Naive thymus-derived CD4-positive, alpha-beta T cell (primary cell): ENCODE results near the gene FOXP2. TPM values are rescaled to one million over a fixed set of nuclear protein-coding genes. Genes with fewer than 3 reads are reported as not detected.

Experiments used
- ATAC-seq: fragments of 150-1000 bp; cut with Tn5 transposase; 2 replicates; pipeline ENCODE4 v1.10.0; 2021; ENCODE audit warnings: mild to moderate bottlenecking, moderate library complexity
- CTCF ChIA-PET: fragments of 350-600 bp; sonication (Branson Sonifier 250); formaldehyde crosslinking; loops from one replicate; lab custom pipeline; 2021; ENCODE audit warnings: antibody characterized with exemption; lab: Charles Lee
- POLR2A ChIA-PET: fragments of 350-600 bp; sonication (Branson Sonifier 250); formaldehyde crosslinking; loops from one replicate; lab custom pipeline; 2021; ENCODE audit warnings: antibody characterized with exemption, inconsistent platforms; lab: Charles Lee
- DNase-seq, 9 donors: peaks; one replicate each; pipeline versions ENCODE4 v3.0.0 to v3.0.0-alpha.2; 2020 to 2022; ENCODE audit warnings: mixed read lengths in 1 of 9
- H3K27ac ChIP-seq: one replicate; pipeline ENCODE4 v1.7.0; 2013; ENCODE audit warnings: mild to moderate bottlenecking, low read depth, low read length, moderate library complexity
- H3K27me3 ChIP-seq, 2 donors: one replicate each; pipeline ENCODE4 v1.7.0; 2013; ENCODE audit warnings: low read length in 2 of 2, mild to moderate bottlenecking in 2 of 2, moderate library complexity in 2 of 2; ENCODE audit not compliant: control insufficient read depth in 2 of 2, insufficient read depth in 2 of 2
- H3K36me3 ChIP-seq, 3 experiments: 1 replicate in 2 of 3; 2 replicates in 1 of 3; pipeline ENCODE4 v1.7.0; 2013; ENCODE audit warnings: low read length in 3 of 3, mild to moderate bottlenecking in 3 of 3, moderate library complexity in 1 of 3; ENCODE audit not compliant: insufficient read depth in 3 of 3, control insufficient read depth in 2 of 3
- H3K4me1 ChIP-seq, 2 donors: one replicate each; pipeline ENCODE4 v1.7.0; 2013; ENCODE audit warnings: low read length in 2 of 2, mild to moderate bottlenecking in 2 of 2, moderate library complexity in 1 of 2; ENCODE audit not compliant: control insufficient read depth in 2 of 2, insufficient read depth in 2 of 2
- H3K4me3 ChIP-seq: 2 replicates; pipeline ENCODE4 v1.7.0; 2013; ENCODE audit warnings: mild to moderate bottlenecking, low read length
- H3K9me3 ChIP-seq, 3 experiments: 1 replicate in 2 of 3; 2 replicates in 1 of 3; pipeline ENCODE4 v1.7.0; 2013; ENCODE audit warnings: low read length in 3 of 3; ENCODE audit not compliant: control insufficient read depth in 2 of 3
- H3K27ac Mint-ChIP-seq, 9 donors: one replicate each; pipeline ENCODE4 v1.8.0; 2020 to 2022; ENCODE audit warnings: mixed read lengths in 9 of 9, mild to moderate bottlenecking in 8 of 9, moderate library complexity in 5 of 9, inconsistent platforms in 2 of 9
- H3K27me3 Mint-ChIP-seq, 5 donors: one replicate each; pipeline ENCODE4 v1.8.0; 2021 to 2022; ENCODE audit warnings: mixed read lengths in 5 of 5, mild to moderate bottlenecking in 1 of 5
- H3K36me3 Mint-ChIP-seq, 5 donors: one replicate each; pipeline ENCODE4 v1.8.0; 2020 to 2022; ENCODE audit warnings: mixed read lengths in 5 of 5, mild to moderate bottlenecking in 3 of 5, inconsistent platforms in 1 of 5
- H3K4me1 Mint-ChIP-seq, 7 donors: one replicate each; pipeline ENCODE4 v1.8.0; 2020 to 2022; ENCODE audit warnings: mixed read lengths in 7 of 7, mild to moderate bottlenecking in 3 of 7, inconsistent platforms in 1 of 7
- H3K4me3 Mint-ChIP-seq, 10 donors: one replicate each; pipeline ENCODE4 v1.8.0; 2020 to 2022; ENCODE audit warnings: mild to moderate bottlenecking in 10 of 10, mixed read lengths in 10 of 10, moderate library complexity in 6 of 10, inconsistent platforms in 2 of 10
- H3K9me3 Mint-ChIP-seq, 11 donors: one replicate each; pipeline ENCODE4 v1.8.0; 2020 to 2022; ENCODE audit warnings: mixed read lengths in 11 of 11, mild to moderate bottlenecking in 4 of 11, inconsistent platforms in 1 of 11, moderate library complexity in 1 of 11
- intact Hi-C, 2 donors: fragments of 100-400 bp; cut with micrococcal nuclease; formaldehyde crosslinking; loops; one replicate each; pipeline ENCODE4 v1.15.1; 2023
- polyA plus RNA-seq, 2 donors: library from polyadenylated mRNA; unstranded; fragments of 300-500 nt; fragmentation: Illumina TruSeq; gene quantifications; one replicate each; pipeline ENCODE4 v1.2.3, GENCODE V29; 2021
- total RNA-seq, 6 experiments: library from RNA in 5 of 6; stranded (reverse) in 5 of 6; gene quantifications; 1 replicate in 5 of 6; 2 replicates in 1 of 6; pipeline ENCODE4 v1.2.3 and lab custom pipeline; 2021 to 2026

The FOXP2 gene
- total and polyA plus RNA-seq, 7 experiments from 2014 or later = not detected

DNA sequence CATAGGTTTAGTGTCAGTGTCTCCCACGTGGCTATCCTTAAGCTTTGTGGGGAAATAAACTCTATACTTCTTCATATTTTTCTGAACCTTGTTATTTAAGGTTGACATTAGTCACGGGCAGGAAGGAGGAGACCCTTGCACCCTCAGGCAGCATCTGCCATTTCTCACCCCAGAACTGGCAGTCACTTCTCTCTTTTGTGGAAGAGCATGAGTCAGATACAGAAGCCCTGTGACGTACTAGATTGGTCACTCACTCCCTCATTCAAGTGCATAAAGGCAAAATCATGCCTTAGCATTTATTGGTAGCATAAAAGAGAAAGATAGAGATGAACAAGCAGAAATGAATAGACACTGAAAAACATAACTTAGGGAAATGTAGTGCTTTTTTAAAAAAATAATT lies 301.3 kb downstream of the FOXP2 start:
- no peaks in the 10 kb centered on the region for H3K36me3 ChIP-seq
- POLR2A ChIA-PET = no interaction called here
- H3K27me3 Mint-ChIP-seq = peaks cover 0 to 6% (median 4%) of the 10 kb centered on the region in 5 donors
- CTCF ChIA-PET = no interaction called here
- no peak overlapping the region for H3K4me3 Mint-ChIP-seq
- H3K27me3 ChIP-seq = no peaks in the 10 kb centered on the region
- H3K27ac ChIP-seq = no peak overlapping the region
- no peak overlapping the region for H3K4me3 ChIP-seq
- H3K9me3 ChIP-seq = no peaks in the 10 kb centered on the region
- H3K36me3 Mint-ChIP-seq = no peaks in the 10 kb centered on the region
- ATAC-seq = no peak
- intact Hi-C loops = no loop called here
- H3K4me1 Mint-ChIP-seq = no peaks in the 10 kb centered on the region
- DNase-seq = no peak
- no peak overlapping the region for H3K27ac Mint-ChIP-seq
- H3K9me3 Mint-ChIP-seq = no peaks in the 10 kb centered on the region
- no peaks in the 10 kb centered on the region for H3K4me1 ChIP-seq

DNA sequence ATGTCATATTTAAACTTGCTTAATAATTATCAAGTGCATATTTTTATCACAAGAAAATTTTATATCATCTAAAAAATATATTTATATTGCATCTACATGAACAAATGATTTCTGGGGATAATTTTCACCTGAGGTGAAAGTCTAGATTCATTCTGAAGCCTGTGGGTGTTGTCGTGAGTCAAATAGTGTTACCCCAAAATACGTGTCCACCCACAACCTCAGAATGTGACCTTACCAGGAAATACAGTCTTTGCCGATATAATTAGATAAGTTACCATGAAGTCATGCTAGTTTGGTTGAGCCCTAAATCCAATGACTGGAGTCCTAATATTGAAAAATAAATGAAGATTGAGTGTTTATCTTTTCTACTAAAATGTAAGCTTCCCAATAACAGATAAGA lies 304.2 kb downstream of the FOXP2 start:
- peaks cover 0 to 6% (median 4%) of the 10 kb centered on the region in 5 donors for H3K27me3 Mint-ChIP-seq
- no peak for ATAC-seq
- H3K9me3 ChIP-seq = no peaks in the 10 kb centered on the region
- no peaks in the 10 kb centered on the region for H3K36me3 Mint-ChIP-seq
- intact Hi-C loops = no loop called here
- no peak for DNase-seq
- H3K4me3 ChIP-seq = no peak overlapping the region
- H3K4me1 ChIP-seq = no peaks in the 10 kb centered on the region
- no peak overlapping the region for H3K27ac Mint-ChIP-seq
- CTCF ChIA-PET = no interaction called here
- no peaks in the 10 kb centered on the region for H3K4me1 Mint-ChIP-seq
- no peaks in the 10 kb centered on the region for H3K36me3 ChIP-seq
- H3K9me3 Mint-ChIP-seq = no peaks in the 10 kb centered on the region
- H3K4me3 Mint-ChIP-seq = no peak overlapping the region
- no peak overlapping the region for H3K27ac ChIP-seq
- POLR2A ChIA-PET = no interaction called here
- H3K27me3 ChIP-seq = no peaks in the 10 kb centered on the region

DNA sequence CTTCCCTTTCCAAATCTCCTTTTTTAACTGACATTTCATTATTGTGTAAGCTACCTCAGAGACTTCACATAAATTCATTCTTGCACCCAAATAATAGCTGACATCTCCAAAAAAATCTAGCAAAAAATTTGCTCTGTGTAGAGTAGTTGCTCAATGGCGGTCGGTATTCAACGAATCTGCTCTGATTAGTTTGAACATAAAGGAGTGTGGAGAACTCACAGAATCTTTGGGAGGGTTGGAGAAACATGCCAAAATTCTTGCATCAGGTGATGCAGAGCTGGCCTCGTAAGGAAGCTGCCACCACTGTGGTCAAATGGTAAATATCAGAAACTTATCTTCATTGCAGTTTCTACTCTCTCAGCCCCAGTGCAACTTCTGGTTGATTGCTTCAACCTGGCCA lies 306.1 kb downstream of the FOXP2 start:
- CTCF ChIA-PET = no interaction called here
- no peaks in the 10 kb centered on the region for H3K36me3 ChIP-seq
- POLR2A ChIA-PET = no interaction called here

GRCh38 chr7:114722562-114722961 lies 307.9 kb downstream of the FOXP2 start:
- ATAC-seq (no peak), DNase-seq (no peak)
- intact Hi-C loops = no loop called here
- Mint-ChIP-seq H3K27me3 (no peaks in the 10 kb centered on the region), H3K27ac (no peak overlapping the region), H3K36me3 (no peaks in the 10 kb centered on the region), H3K4me1 (no peaks in the 10 kb centered on the region), H3K9me3 (peaks cover 0 to 4% (median 0%) of the 10 kb centered on the region in 11 donors), H3K4me3 (no peak overlapping the region)
- no peak overlapping the region for H3K27ac ChIP-seq
- H3K4me3 ChIP-seq = no peak overlapping the region
- no peaks in the 10 kb centered on the region for H3K27me3 ChIP-seq
- no peaks in the 10 kb centered on the region for H3K36me3 ChIP-seq
- no peaks in the 10 kb centered on the region for H3K4me1 ChIP-seq
- CTCF ChIA-PET = no interaction called here
- no peaks in the 10 kb centered on the region for H3K9me3 ChIP-seq
- POLR2A ChIA-PET = no interaction called here

More for the DNA sequence above, 306.1 kb downstream of the FOXP2 start:
- Mint-ChIP-seq H3K27ac (no peak overlapping the region), H3K9me3 (peaks cover 0 to 3% (median 0%) of the 10 kb centered on the region in 11 donors), H3K4me1 (no peaks in the 10 kb centered on the region), H3K36me3 (no peaks in the 10 kb centered on the region), H3K4me3 (no peak overlapping the region), H3K27me3 (peaks cover 0 to 4% (median 0%) of the 10 kb centered on the region in 5 donors)
- intact Hi-C loops = no loop called here
- H3K27me3 ChIP-seq = no peaks in the 10 kb centered on the region
- H3K9me3 ChIP-seq = no peaks in the 10 kb centered on the region
- H3K27ac ChIP-seq = no peak overlapping the region
- no peak overlapping the region for H3K4me3 ChIP-seq
- H3K4me1 ChIP-seq = no peaks in the 10 kb centered on the region
- DNase-seq (no peak), ATAC-seq (no peak)

DNA sequence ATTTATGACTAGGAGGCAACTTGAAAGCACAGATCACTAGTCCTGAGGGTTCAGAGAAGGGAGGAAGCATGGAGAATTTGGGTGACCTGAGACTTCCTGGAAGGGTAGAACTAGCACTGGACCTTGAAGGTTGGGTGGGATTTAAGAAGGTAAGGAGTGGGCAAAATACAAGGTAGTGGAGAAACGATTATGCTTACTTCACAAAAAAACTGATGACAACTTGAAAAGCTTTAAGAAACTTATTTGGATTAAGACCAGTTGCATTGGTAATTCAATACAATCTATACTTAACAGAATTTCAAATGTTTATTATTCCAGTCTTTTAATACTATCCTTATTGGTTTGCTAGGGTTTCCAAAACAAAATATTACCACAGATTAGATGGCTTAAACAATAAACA lies 308.7 kb downstream of the FOXP2 start:
- no peaks in the 10 kb centered on the region for H3K36me3 ChIP-seq
- H3K9me3 ChIP-seq = no peaks in the 10 kb centered on the region
- ChIA-PET CTCF (no interaction called here), POLR2A (no interaction called here)
- H3K27me3 ChIP-seq = no peaks in the 10 kb centered on the region
- no peak overlapping the region for H3K27ac Mint-ChIP-seq
- DNase-seq (no peak), ATAC-seq (no peak)
- no peaks in the 10 kb centered on the region for H3K4me1 Mint-ChIP-seq
- no peak overlapping the region for H3K4me3 Mint-ChIP-seq
- peaks cover 0 to 6% (median 0%) of the 10 kb centered on the region in 11 donors for H3K9me3 Mint-ChIP-seq
- no peak overlapping the region for H3K27ac ChIP-seq
- H3K4me3 ChIP-seq = no peak overlapping the region
- H3K36me3 Mint-ChIP-seq = no peaks in the 10 kb centered on the region
- H3K27me3 Mint-ChIP-seq = peaks cover 0 to 2% (median 0%) of the 10 kb centered on the region in 5 donors
- H3K4me1 ChIP-seq = no peaks in the 10 kb centered on the region
- intact Hi-C loops = no loop called here

DNA sequence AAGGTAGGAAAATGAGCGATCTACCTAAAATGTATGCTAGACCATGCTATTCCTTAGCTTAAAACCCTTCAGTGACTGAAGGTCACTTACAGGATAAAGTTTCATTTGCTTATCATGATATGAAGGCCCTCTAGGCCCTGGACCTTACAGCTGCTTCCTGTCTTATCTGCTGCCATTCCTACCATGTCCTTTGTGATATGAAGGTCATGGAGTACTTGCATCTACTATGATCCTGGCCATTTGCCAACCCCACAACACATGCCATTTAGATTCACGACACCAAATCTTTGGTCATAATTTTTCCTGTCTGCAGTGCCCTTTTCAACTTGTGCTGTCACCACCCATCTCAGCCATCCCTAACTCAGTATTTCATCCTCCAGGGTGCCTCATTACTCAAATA lies 325.5 kb downstream of the FOXP2 start:
- CTCF ChIA-PET = no interaction called here
- no peaks in the 10 kb centered on the region for H3K27me3 ChIP-seq
- H3K4me1 Mint-ChIP-seq = no peaks in the 10 kb centered on the region
- POLR2A ChIA-PET = no interaction called here
- no peaks in the 10 kb centered on the region for H3K9me3 Mint-ChIP-seq
- no peak for ATAC-seq
- H3K27me3 Mint-ChIP-seq = peaks cover 0 to 8% (median 0%) of the 10 kb centered on the region in 5 donors
- no peaks in the 10 kb centered on the region for H3K4me1 ChIP-seq
- no peaks in the 10 kb centered on the region for H3K9me3 ChIP-seq
- no peaks in the 10 kb centered on the region for H3K36me3 ChIP-seq
- H3K36me3 Mint-ChIP-seq = no peaks in the 10 kb centered on the region
- no peak overlapping the region for H3K27ac ChIP-seq
- no peak overlapping the region for H3K4me3 Mint-ChIP-seq
- intact Hi-C loops = no loop called here
- DNase-seq = no peak
- H3K4me3 ChIP-seq = no peak overlapping the region
- no peak overlapping the region for H3K27ac Mint-ChIP-seq

DNA sequence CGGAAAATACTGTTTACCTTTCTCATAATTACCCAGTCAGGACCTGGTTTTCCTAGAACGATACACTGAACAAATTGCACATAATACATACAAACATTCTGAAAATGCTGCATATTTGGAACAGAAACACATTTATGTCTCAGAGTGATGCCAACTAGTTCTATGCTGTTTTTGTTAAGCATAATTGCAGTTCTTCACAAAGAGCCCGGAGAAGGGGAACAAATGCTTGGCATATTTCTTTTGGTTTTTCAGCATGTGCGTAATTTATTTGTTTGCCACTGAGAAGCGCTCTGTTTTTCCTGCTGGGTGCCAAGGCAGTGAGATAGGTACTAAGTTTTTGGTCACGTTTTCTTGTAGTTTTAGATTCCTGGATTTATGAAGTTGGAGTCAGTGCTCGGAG lies 326.3 kb downstream of the FOXP2 start:
- peaks cover 0 to 8% (median 0%) of the 10 kb centered on the region in 5 donors for H3K27me3 Mint-ChIP-seq
- Histone ChIP-seq H3K36me3 (no peaks in the 10 kb centered on the region), H3K27me3 (no peaks in the 10 kb centered on the region), H3K4me3 (no peak overlapping the region), H3K27ac (no peak overlapping the region), H3K9me3 (no peaks in the 10 kb centered on the region), H3K4me1 (no peaks in the 10 kb centered on the region)
- H3K36me3 Mint-ChIP-seq = no peaks in the 10 kb centered on the region
- DNase-seq (no peak), ATAC-seq (no peak)
- ChIA-PET POLR2A (no interaction called here), CTCF (no interaction called here)
- no peaks in the 10 kb centered on the region for H3K9me3 Mint-ChIP-seq
- H3K27ac Mint-ChIP-seq = no peak overlapping the region
- H3K4me3 Mint-ChIP-seq = no peak overlapping the region
- H3K4me1 Mint-ChIP-seq = no peaks in the 10 kb centered on the region
- intact Hi-C loops = no loop called here
